Stomach (tissue), 9 donors: ENCODE measurements around the gene RIT1. TPM values are rescaled to one million over a fixed set of nuclear protein-coding genes. Genes with fewer than 3 reads are reported as not detected.

Source experiments
- DNase-seq, 2 donors: peaks; one replicate each; pipeline versions ENCODE4 v3.0.0 to v3.0.0-alpha.2; 2013 to 2019
- H3K27ac ChIP-seq, 5 donors: fragments of 200-600 bp in 4 of 5; sonication (generic) in 4 of 5; one replicate each; pipeline ENCODE4 v1.5.1; 2013 to 2019; ENCODE audit warnings: mild to moderate bottlenecking in 1 of 5, moderate library complexity in 1 of 5
- H3K27me3 ChIP-seq, 3 donors: fragments of 200-600 bp; sonication (generic); one replicate each; pipeline ENCODE4 v1.5.1; 2017 to 2019; ENCODE audit warnings: mixed run types in 1 of 3
- H3K36me3 ChIP-seq, 4 donors: fragments of 200-600 bp; sonication (generic); 1 replicate in 3 of 4; 2 replicates in 1 of 4; pipeline ENCODE4 v1.5.1; 2016 to 2019
- H3K4me1 ChIP-seq, 4 donors: fragments of 200-600 bp; sonication (generic); one replicate each; pipeline ENCODE4 v1.5.1; 2016 to 2019
- H3K4me3 ChIP-seq, 4 donors: fragments of 200-600 bp; sonication (generic) in 3 of 4; one replicate each; pipeline ENCODE4 v1.5.1; 2016 to 2019; ENCODE audit warnings: mild to moderate bottlenecking in 1 of 4
- H3K9me3 ChIP-seq, 4 donors: fragments of 200-600 bp; sonication (generic); one replicate each; pipeline ENCODE4 v1.5.1; 2016 to 2019
- EP300 ChIP-seq: sonication (generic); formaldehyde crosslinking; IDR thresholded peaks from one replicate; pipeline ENCODE4 v1.6.1; 2017; ENCODE audit warnings: antibody characterized with exemption
- POLR2A ChIP-seq, 4 donors: fragments of 450-650 bp; IDR thresholded peaks; one replicate each; pipeline ENCODE4 v1.6.1; 2016; ENCODE audit warnings: antibody characterized with exemption in 4 of 4, control low read depth in 2 of 4, mild to moderate bottlenecking in 1 of 4, moderate library complexity in 1 of 4
- POLR2AphosphoS5 ChIP-seq, 3 donors: sonication (generic); formaldehyde crosslinking; IDR thresholded peaks; one replicate each; pipeline ENCODE4 v1.6.1; 2016; ENCODE audit warnings: antibody characterized with exemption in 3 of 3
- WGBS, 5 donors: extraction: QIAGEN DNeasy Blood & Tissue Kit in 3 of 5; methylation state at CpG; one replicate each; pipeline versions ENCODE4 v1.1.5 to v1.1.7; 2013 to 2018; 5-methylcytosine and 5-hydroxymethylcytosine counted together
- intact Hi-C: fragments of 100-400 bp; cut with DNase I; formaldehyde crosslinking; loops from one replicate; pipeline ENCODE4 v1.15.1; 2023; ENCODE audit warnings: low total_unique reads
- polyA plus RNA-seq, 3 donors: library from polyadenylated mRNA; stranded (reverse); fragments of 200-250 nt; gene quantifications; one replicate each; pipeline ENCODE4 v1.2.3, GENCODE V29; 2013
- total RNA-seq, 5 donors: library from RNA; depleted of rRNA; stranded (reverse); fragments of >200 nt; gene quantifications; one replicate each; pipeline versions ENCODE4 v1.1.0 to v1.2.3, GENCODE V29; 2014 to 2016
- TF ChIP-seq, protein P1 (sequence below), 7 experiments: fragments of 450-650 bp in 4 of 7; fragments of 200-600 bp in 3 of 7; sonication (generic) in 3 of 7; IDR thresholded peaks; one replicate each; pipeline ENCODE4 v1.5.1; 2016 to 2019; ENCODE audit warnings: antibody characterized with exemption in 7 of 7, control low read depth in 2 of 7, mild to moderate bottlenecking in 1 of 7
- donor health status: healthy with polysubstance abuse.
- donor health status: Bipolar disorder and iron deficiency.
- donor health status: healthy.

RIT1 gene
- total and polyA plus RNA-seq, 8 donors = 13.1 to 108 (median 23.9) TPM; not detected in 1

DNA sequence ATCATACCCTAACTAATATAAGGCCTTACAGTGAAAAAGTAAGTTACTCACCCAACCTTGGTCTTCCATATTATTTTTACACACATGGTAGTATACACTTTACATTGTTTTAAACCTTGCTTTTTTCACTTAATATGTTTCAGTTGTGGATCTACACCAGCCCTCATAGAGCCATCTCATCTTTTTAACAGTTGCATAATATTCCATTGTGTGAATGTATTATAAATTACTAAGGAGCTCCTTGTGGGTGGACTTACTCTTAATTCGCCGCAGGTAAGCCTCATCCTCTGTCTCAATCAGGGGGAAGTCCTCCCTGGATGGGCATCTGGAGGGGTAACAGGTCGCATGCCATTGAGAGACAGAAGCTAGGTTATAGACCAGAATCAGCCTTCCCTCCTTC is 43.5 kb upstream of the RIT1 start:
- H3K4me3 ChIP-seq = no peak overlapping the region
- intact Hi-C loops = no loop called here
- no peaks in the 10 kb centered on the region for H3K4me1 ChIP-seq
- DNase-seq = no peak
- no peaks in the 10 kb centered on the region for H3K27me3 ChIP-seq
- no peaks in the 10 kb centered on the region for H3K9me3 ChIP-seq
- H3K27ac ChIP-seq = no peak overlapping the region
- TF ChIP-seq POLR2AphosphoS5 (IDR thresholded peaks at IDR 0.05) (no peak), POLR2A (IDR thresholded peaks at IDR 0.05) (no peak), EP300 (no peak)
- TF ChIP-seq, protein P1, sequence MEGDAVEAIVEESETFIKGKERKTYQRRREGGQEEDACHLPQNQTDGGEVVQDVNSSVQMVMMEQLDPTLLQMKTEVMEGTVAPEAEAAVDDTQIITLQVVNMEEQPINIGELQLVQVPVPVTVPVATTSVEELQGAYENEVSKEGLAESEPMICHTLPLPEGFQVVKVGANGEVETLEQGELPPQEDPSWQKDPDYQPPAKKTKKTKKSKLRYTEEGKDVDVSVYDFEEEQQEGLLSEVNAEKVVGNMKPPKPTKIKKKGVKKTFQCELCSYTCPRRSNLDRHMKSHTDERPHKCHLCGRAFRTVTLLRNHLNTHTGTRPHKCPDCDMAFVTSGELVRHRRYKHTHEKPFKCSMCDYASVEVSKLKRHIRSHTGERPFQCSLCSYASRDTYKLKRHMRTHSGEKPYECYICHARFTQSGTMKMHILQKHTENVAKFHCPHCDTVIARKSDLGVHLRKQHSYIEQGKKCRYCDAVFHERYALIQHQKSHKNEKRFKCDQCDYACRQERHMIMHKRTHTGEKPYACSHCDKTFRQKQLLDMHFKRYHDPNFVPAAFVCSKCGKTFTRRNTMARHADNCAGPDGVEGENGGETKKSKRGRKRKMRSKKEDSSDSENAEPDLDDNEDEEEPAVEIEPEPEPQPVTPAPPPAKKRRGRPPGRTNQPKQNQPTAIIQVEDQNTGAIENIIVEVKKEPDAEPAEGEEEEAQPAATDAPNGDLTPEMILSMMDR (IDR thresholded peaks at IDR 0.05) = no peak
- WGBS, 5 donors = 97 to 100% (median 99%) methylated on average over 3 of the region's 3 CpGs
- peaks cover 90 to 100% (median 100%) of the 10 kb centered on the region in 4 donors for H3K36me3 ChIP-seq

GRCh38 chr1:155952505-155952890 is 41.3 kb upstream of the RIT1 start:
- no peaks in the 10 kb centered on the region for H3K27me3 ChIP-seq
- no peak overlapping the region for H3K4me3 ChIP-seq
- intact Hi-C loops = no loop called here
- H3K27ac ChIP-seq = peak overlapping the region in 1 of 5 donors; percentile 7
- 91 to 95% (median 92%) methylated on average over 11 to 13 of the region's 13 CpGs for WGBS, 5 donors
- no peaks in the 10 kb centered on the region for H3K9me3 ChIP-seq
- DNase-seq = no peak
- no peak for TF ChIP-seq POLR2A (IDR thresholded peaks at IDR 0.05)
- no peak for TF ChIP-seq EP300
- TF ChIP-seq POLR2AphosphoS5 (IDR thresholded peaks at IDR 0.05) = no peak
- TF ChIP-seq, protein P1 (IDR thresholded peaks at IDR 0.05) = no peak
- H3K4me1 ChIP-seq = peaks cover 0 to under 1% (median 0%) of the 10 kb centered on the region in 4 donors
- peaks cover 91 to 100% (median 100%) of the 10 kb centered on the region in 4 donors for H3K36me3 ChIP-seq

DNA sequence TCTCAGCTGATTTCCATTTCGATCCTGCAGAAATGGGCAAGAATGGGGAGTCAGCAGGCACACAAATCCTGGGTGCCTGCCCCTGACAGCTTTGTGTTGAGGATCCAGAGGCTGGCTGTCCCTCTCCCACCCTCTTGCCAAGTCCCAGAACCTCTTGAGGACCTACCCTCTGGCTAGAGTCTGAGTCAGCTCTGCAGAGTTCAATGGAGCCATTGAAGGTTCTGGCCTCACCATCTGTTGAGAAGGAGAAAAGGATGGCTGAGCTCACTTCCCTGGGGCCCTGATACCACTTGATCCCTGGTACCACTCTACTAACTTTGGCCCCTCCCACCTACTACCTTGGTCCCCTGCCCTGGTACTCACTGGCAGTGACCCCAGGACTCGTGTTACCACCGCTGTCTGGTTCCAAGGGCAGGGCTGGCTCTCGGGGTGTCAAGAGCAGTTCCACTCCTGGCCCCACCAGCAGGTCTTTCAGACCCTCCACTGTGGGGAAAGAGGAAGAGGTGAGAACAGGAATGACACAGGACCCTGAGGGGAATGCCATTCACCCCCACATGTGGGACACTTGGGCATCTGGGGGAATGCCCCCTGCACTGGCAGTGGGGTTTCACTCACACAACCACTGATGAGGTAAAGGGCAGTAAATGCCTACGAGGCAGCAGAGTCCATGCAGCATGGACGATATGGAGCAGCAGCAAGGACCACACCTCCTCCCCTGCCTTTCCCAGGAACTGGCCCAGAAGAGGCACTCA is 40.8 kb upstream of the RIT1 start:
- peaks cover 90 to 100% (median 100%) of the 10 kb centered on the region in 4 donors for H3K36me3 ChIP-seq
- H3K4me3 ChIP-seq = no peak overlapping the region
- TF ChIP-seq POLR2A (IDR thresholded peaks at IDR 0.05) (no peak), POLR2AphosphoS5 (IDR thresholded peaks at IDR 0.05) (no peak), EP300 (no peak)
- TF ChIP-seq, protein P1 (IDR thresholded peaks at IDR 0.05) = no peak
- H3K27me3 ChIP-seq = no peaks in the 10 kb centered on the region
- H3K4me1 ChIP-seq = peaks cover 0 to 6% (median 2%) of the 10 kb centered on the region in 4 donors
- WGBS, 5 donors = 83 to 94% (median 87%) methylated on average over 6 of the region's 6 CpGs
- DNase-seq = no peak
- intact Hi-C loops = no loop called here
- H3K27ac ChIP-seq = peak overlapping the region in 1 of 5 donors; percentile 7
- H3K9me3 ChIP-seq = no peaks in the 10 kb centered on the region

- intact Hi-C loops = no loop called here
- Histone ChIP-seq H3K9me3 (no peaks in the 10 kb centered on the region), H3K36me3 (peaks cover 80 to 99% (median 97%) of the 10 kb centered on the region in 4 donors), H3K4me3 (no peak overlapping the region), H3K27me3 (no peaks in the 10 kb centered on the region), H3K27ac (no peak overlapping the region), H3K4me1 (peaks cover 0 to 17% (median 10%) of the 10 kb centered on the region in 4 donors)
- TF ChIP-seq EP300 (no peak), POLR2AphosphoS5 (IDR thresholded peaks at IDR 0.05) (no peak), POLR2A (IDR thresholded peaks at IDR 0.05) (no peak)
- TF ChIP-seq, protein P1 (IDR thresholded peaks at IDR 0.05) = no peak
- no peak for DNase-seq
- WGBS, 5 donors = 91 to 97% (median 97%) methylated on average over 10 to 27 of the region's 27 CpGs
Measured at GRCh38 chr1:155950829-155951228, 39.7 kb upstream of the RIT1 start.
